A549 (cell line): ENCODE measurements around the gene SLIT3. TPM values are rescaled to one million over a fixed set of nuclear protein-coding genes. Genes with fewer than 3 reads are reported as not detected.

Experiments used
- ATAC-seq, 2 experiments: fragments of 200-7000 bp in 1 of 2; fragments of >200 bp in 1 of 2; cut with Nextera tagmentation in 1 of 2; cut with Tn5 transposase in 1 of 2; 3 replicates each; pipeline versions ENCODE4 v1.8.0 to v1.9.1; 2018 to 2020; ENCODE audit warnings: mild to moderate bottlenecking in 1 of 2, moderate library complexity in 1 of 2
- CTCF ChIA-PET: fragments of 300-600 bp; sonication (Branson Sonifier 250); formaldehyde crosslinking; extraction: SDS; loops from one replicate; lab custom pipeline; 2021; ENCODE audit warnings: antibody characterized with exemption, inconsistent platforms; lab: Yijun Ruan, JAX
- POLR2A ChIA-PET: fragments of 350-600 bp; formaldehyde crosslinking; extraction: SDS; loops from one replicate; lab custom pipeline; 2021; ENCODE audit warnings: antibody characterized with exemption, inconsistent platforms; lab: Yijun Ruan, JAX
- DNase-seq, 2 experiments: peaks; one replicate each; pipeline versions ENCODE4 v3.0.0 to v3.0.0-alpha.2; 2011 to 2016; ENCODE audit warnings: low read depth in 1 of 2, low spot score in 1 of 2
- FAIRE-seq: peaks from 2 replicates; lab custom pipeline; 2011; peaks lifted over from hg19 to GRCh38; lab: Jason Lieb, UNC
- H3K27ac ChIP-seq, 2 experiments: fragments of >200 bp; sonication (Bioruptor Twin); formaldehyde crosslinking; 3 replicates each; pipeline ENCODE4 v1.5.1; 2016 to 2017
- H3K4me1 ChIP-seq: fragments of >200 bp; sonication (Bioruptor Twin); formaldehyde crosslinking; 3 replicates; pipeline ENCODE4 v1.6.1; 2016
- H3K4me2 ChIP-seq: fragments of >200 bp; sonication (Bioruptor Twin); formaldehyde crosslinking; 3 replicates; pipeline ENCODE4 v1.6.1; 2016
- H3K4me3 ChIP-seq: fragments of >200 bp; sonication (Bioruptor Twin); formaldehyde crosslinking; 3 replicates; pipeline ENCODE4 v1.5.1; 2016
- H3K9me3 ChIP-seq: fragments of >200 bp; sonication (Bioruptor Twin); formaldehyde crosslinking; 3 replicates; pipeline ENCODE4 v1.6.1; 2016
- CBX2 ChIP-seq: fragments of 200-600 bp; sonication (generic); IDR thresholded peaks from 2 replicates; pipeline ENCODE4 v1.6.1; 2016; ENCODE audit warnings: low read depth, mild to moderate bottlenecking, borderline replicate concordance
- CEBPB ChIP-seq, 2 experiments: fragments of >200 bp in 1 of 2; sonication (Bioruptor Twin) in 1 of 2; formaldehyde crosslinking in 1 of 2; IDR thresholded peaks; 2 replicates each; pipeline ENCODE4 v1.6.1; 2012 to 2016
- EP300 ChIP-seq, 2 experiments: fragments of >200 bp; sonication (Bioruptor Twin); formaldehyde crosslinking; IDR thresholded peaks; 2 replicates in 1 of 2; 3 replicates in 1 of 2; pipeline ENCODE4 v1.6.1; 2016 to 2017
- ESRRA ChIP-seq: fragments of 150-350 bp; IDR thresholded peaks from 2 replicates; pipeline ENCODE4 v1.6.1; 2014; ENCODE audit warnings: mild to moderate bottlenecking, low read length, borderline replicate concordance
- FOSB ChIP-seq: fragments of 250-450 bp; sonication (Bioruptor Pico); IDR thresholded peaks from 2 replicates; pipeline ENCODE4 v1.5.0; 2020; ENCODE audit warnings: mild to moderate bottlenecking, moderate library complexity
- FOSL2 ChIP-seq, 2 experiments: fragments of 450-650 bp in 1 of 2; fragments of >200 bp in 1 of 2; sonication (Bioruptor Twin) in 1 of 2; formaldehyde crosslinking; IDR thresholded peaks; 2 replicates each; pipeline versions ENCODE4 v1.5.0 to v1.6.1; 2016 to 2020; ENCODE audit warnings: mild to moderate bottlenecking in 1 of 2, moderate library complexity in 1 of 2
- JUN ChIP-seq, 2 experiments: fragments of >200 bp; sonication (Bioruptor Twin); formaldehyde crosslinking; IDR thresholded peaks; 2 replicates in 1 of 2; 3 replicates in 1 of 2; pipeline ENCODE4 v1.6.1; 2016 to 2017
- MAFK ChIP-seq: fragments of 450-650 bp; IDR thresholded peaks from 2 replicates; pipeline ENCODE4 v1.6.1; 2014; ENCODE audit not compliant: partially characterized antibody
- MAZ ChIP-seq: fragments of 150-350 bp; IDR thresholded peaks from 2 replicates; pipeline ENCODE4 v1.6.1; 2014; ENCODE audit warnings: antibody characterized with exemption, low read depth, low read length, borderline replicate concordance
- MYC ChIP-seq: IDR thresholded peaks from 2 replicates; pipeline ENCODE4 v1.6.1; 2012; ENCODE audit warnings: mild to moderate bottlenecking, inconsistent platforms, low read length, improper control_type of control experiment, borderline replicate concordance
- NPAS2 ChIP-seq: fragments of 250-450 bp; sonication (Bioruptor Pico); IDR thresholded peaks from 2 replicates; pipeline ENCODE4 v1.8.0; 2022; ENCODE audit warnings: mild to moderate bottlenecking, moderate library complexity, borderline replicate concordance
- NR3C1 ChIP-seq: fragments of >200 bp; sonication (Bioruptor Twin); formaldehyde crosslinking; IDR thresholded peaks from 3 replicates; pipeline ENCODE4 v1.6.1; 2017
- POLR2AphosphoS2 ChIP-seq: conservative IDR thresholded peaks from 2 replicates; pipeline ENCODE4 v1.6.1; 2012; ENCODE audit warnings: low read length, improper control_type of control experiment, inconsistent platforms
- RARB ChIP-seq: fragments of 250-450 bp; sonication (Bioruptor Pico); IDR thresholded peaks from 2 replicates; pipeline ENCODE4 v1.8.0; 2021; ENCODE audit warnings: mild to moderate bottlenecking, moderate library complexity
- RFX5 ChIP-seq: fragments of 450-650 bp; IDR thresholded peaks from 2 replicates; pipeline ENCODE4 v1.7.1; 2014; ENCODE audit warnings: antibody characterized with exemption, mild to moderate bottlenecking, moderate library complexity
- SMC3 ChIP-seq: fragments of >200 bp; sonication (Bioruptor Twin); formaldehyde crosslinking; IDR thresholded peaks from 3 replicates; pipeline ENCODE4 v1.6.1; 2018; ENCODE audit warnings: inconsistent platforms
- SREBF2 ChIP-seq: fragments of 450-650 bp; IDR thresholded peaks from 2 replicates; pipeline ENCODE4 v1.6.1; 2014; ENCODE audit warnings: mild to moderate bottlenecking, moderate library complexity
- TFCP2L1 ChIP-seq: fragments of 250-450 bp; sonication (Bioruptor Pico); IDR thresholded peaks from 2 replicates; pipeline ENCODE4 v1.5.0; 2021; ENCODE audit warnings: mild to moderate bottlenecking
- ZNF302 ChIP-seq: fragments of 250-450 bp; sonication (Bioruptor Pico); IDR thresholded peaks from 2 replicates; pipeline ENCODE4 v1.9.0; 2021; ENCODE audit warnings: inconsistent platforms, mild to moderate bottlenecking, moderate library complexity
- ZSCAN20 ChIP-seq: fragments of 250-450 bp; sonication (Bioruptor Pico); IDR thresholded peaks from 2 replicates; pipeline ENCODE4 v1.8.0; 2022; ENCODE audit warnings: mild to moderate bottlenecking, moderate library complexity
- WGBS: methylation state at CpG from one replicate; pipeline ENCODE4 v1.1.6; 2017; ENCODE audit errors: missing lambda C conversion rate; 5-methylcytosine and 5-hydroxymethylcytosine counted together
- polyA plus RNA-seq, 4 experiments: library from polyadenylated mRNA; depleted of rRNA in 3 of 4; stranded (reverse); fragments of >200 nt; fragmentation: RNase III in 1 of 4; extraction: RNeasy Plus Mini Kit Qiagen cat#74134 plus additional on column Dnase treatment in 1 of 4; gene quantifications; 2 replicates in 3 of 4; 3 replicates in 1 of 4; pipeline ENCODE4 v1.2.3, GENCODE V29; 2011 to 2017
- TF ChIP-seq, protein P1 (sequence below): fragments of 250-450 bp; sonication (Bioruptor Pico); IDR thresholded peaks from 2 replicates; pipeline ENCODE4 v1.5.0; 2020; ENCODE audit warnings: low read depth, mild to moderate bottlenecking, moderate library complexity
- TF ChIP-seq, protein P2 (sequence below): fragments of >200 bp; sonication (Bioruptor Twin); formaldehyde crosslinking; IDR thresholded peaks from 3 replicates; pipeline ENCODE4 v1.5.1; 2016
- TF ChIP-seq, protein P3 (sequence below): IDR thresholded peaks from 2 replicates; pipeline ENCODE4 v1.6.1; 2012
- TF ChIP-seq, protein P4 (sequence below): fragments of 150-350 bp; IDR thresholded peaks from 2 replicates; pipeline ENCODE4 v1.6.1; 2014; ENCODE audit warnings: low read depth, mild to moderate bottlenecking, low read length

The SLIT3 gene
- polyA plus RNA-seq, 2 of the 4 experiments (the other 2 are of a cell fraction) = 12.7 to 22.9 TPM

DNA sequence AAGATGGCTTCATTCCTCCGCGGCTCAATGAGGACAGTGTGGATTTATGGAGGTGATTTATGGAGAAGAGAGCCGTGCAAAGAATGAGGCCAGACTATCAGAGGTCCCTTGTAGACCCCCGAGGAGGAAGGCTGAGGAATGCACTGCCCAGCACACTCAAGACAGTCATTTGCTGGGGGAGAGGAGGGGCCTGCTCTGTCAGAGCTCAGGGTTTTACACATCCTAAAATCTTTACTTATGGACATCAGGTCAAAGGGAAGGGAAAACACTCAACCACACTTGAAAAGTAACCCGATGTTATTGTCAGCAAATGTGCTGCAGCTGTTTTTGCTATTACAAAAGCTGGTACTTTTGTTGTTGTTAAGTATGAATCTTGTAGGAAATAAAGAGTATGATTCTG, 289.5 kb downstream of the SLIT3 start:
- CTCF ChIA-PET = interaction anchor here (0.9 kb wide), 1 partner anchor 24 kb away, joined by 4 read pairs; no protein-coding TSS in a partner anchor
- Histone ChIP-seq H3K4me3 (no peak overlapping the region), H3K27ac (no peak overlapping the region), H3K4me2 (no peak overlapping the region), H3K9me3 (no peaks in the 10 kb centered on the region), H3K4me1 (peaks cover 38% of the 10 kb centered on the region)
- ATAC-seq (no peak), FAIRE-seq (no peak), DNase-seq (no peak)
- TF ChIP-seq SMC3 (no peak), ESRRA (no peak), SREBF2 (no peak), POLR2AphosphoS2 (no peak), MAFK (no peak), ZSCAN20 (CRISPR knock-in tag) (no peak), NPAS2 (CRISPR knock-in tag) (no peak)
- TF ChIP-seq, protein P1, sequence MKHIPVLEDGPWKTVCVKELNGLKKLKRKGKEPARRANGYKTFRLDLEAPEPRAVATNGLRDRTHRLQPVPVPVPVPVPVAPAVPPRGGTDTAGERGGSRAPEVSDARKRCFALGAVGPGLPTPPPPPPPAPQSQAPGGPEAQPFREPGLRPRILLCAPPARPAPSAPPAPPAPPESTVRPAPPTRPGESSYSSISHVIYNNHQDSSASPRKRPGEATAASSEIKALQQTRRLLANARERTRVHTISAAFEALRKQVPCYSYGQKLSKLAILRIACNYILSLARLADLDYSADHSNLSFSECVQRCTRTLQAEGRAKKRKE = no peak
- TF ChIP-seq, protein P2, sequence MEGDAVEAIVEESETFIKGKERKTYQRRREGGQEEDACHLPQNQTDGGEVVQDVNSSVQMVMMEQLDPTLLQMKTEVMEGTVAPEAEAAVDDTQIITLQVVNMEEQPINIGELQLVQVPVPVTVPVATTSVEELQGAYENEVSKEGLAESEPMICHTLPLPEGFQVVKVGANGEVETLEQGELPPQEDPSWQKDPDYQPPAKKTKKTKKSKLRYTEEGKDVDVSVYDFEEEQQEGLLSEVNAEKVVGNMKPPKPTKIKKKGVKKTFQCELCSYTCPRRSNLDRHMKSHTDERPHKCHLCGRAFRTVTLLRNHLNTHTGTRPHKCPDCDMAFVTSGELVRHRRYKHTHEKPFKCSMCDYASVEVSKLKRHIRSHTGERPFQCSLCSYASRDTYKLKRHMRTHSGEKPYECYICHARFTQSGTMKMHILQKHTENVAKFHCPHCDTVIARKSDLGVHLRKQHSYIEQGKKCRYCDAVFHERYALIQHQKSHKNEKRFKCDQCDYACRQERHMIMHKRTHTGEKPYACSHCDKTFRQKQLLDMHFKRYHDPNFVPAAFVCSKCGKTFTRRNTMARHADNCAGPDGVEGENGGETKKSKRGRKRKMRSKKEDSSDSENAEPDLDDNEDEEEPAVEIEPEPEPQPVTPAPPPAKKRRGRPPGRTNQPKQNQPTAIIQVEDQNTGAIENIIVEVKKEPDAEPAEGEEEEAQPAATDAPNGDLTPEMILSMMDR = no peak
- TF ChIP-seq, protein P3, sequence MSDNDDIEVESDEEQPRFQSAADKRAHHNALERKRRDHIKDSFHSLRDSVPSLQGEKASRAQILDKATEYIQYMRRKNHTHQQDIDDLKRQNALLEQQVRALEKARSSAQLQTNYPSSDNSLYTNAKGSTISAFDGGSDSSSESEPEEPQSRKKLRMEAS = no peak
- WGBS = 81% methylated on average over 5 of the region's 5 CpGs
- POLR2A ChIA-PET = no interaction called here

DNA sequence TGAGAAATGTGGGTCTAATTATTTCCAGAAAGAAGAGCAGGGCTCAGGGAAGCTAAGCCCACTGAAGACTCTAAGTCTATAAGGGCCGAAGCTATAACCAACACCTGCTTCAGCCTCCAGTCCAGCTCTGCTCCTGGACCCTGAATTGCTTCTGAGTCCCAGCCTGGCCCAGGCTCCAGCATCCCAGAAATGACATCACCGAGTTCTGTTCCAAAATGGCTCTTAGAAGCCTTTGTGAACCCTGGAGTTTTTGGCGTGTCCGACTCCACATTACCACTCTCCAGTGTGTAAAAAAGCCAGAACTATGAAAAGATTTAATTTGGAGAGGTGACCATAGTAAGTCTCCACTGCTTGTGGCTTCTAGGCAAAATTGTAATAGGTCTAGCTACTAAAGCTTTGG, 289.9 kb downstream of the SLIT3 start:
- FAIRE-seq = no peak
- WGBS = 91% methylated on average over 4 of the region's 4 CpGs
- POLR2A ChIA-PET = no interaction called here

More for the DNA sequence above, 289.9 kb downstream of the SLIT3 start:
- no peak overlapping the region for H3K4me2 ChIP-seq
- no peaks in the 10 kb centered on the region for H3K9me3 ChIP-seq
- CTCF ChIA-PET = interaction anchor here (0.9 kb wide), 1 partner anchor 24 kb away, joined by 4 read pairs; no protein-coding TSS in a partner anchor
- DNase-seq (no peak), ATAC-seq (no peak)
- H3K4me3 ChIP-seq = no peak overlapping the region
- TF ChIP-seq TFCP2L1 (CRISPR knock-in tag) (no peak), FOSL2 (IDR thresholded peaks at IDR 0.05) (no peak), FOSL2 (CRISPR knock-in tag; IDR thresholded peaks at IDR 0.05) (no peak), NR3C1 (no peak), CBX2 (no peak), MYC (no peak), JUN (IDR thresholded peaks at IDR 0.05) (no peak), RARB (no peak), ZNF302 (CRISPR knock-in tag) (no peak), CEBPB (IDR thresholded peaks at IDR 0.05) (no peak), FOSB (CRISPR knock-in tag) (no peak), RFX5 (no peak), EP300 (IDR thresholded peaks at IDR 0.05) (no peak), MAZ (no peak)
- TF ChIP-seq, protein P4, sequence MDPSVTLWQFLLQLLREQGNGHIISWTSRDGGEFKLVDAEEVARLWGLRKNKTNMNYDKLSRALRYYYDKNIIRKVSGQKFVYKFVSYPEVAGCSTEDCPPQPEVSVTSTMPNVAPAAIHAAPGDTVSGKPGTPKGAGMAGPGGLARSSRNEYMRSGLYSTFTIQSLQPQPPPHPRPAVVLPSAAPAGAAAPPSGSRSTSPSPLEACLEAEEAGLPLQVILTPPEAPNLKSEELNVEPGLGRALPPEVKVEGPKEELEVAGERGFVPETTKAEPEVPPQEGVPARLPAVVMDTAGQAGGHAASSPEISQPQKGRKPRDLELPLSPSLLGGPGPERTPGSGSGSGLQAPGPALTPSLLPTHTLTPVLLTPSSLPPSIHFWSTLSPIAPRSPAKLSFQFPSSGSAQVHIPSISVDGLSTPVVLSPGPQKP = no peak
- TF ChIP-seq, protein P2 = no peak
- TF ChIP-seq, all 56 proteins: peak for 0
- H3K4me1 ChIP-seq = peaks cover 42% of the 10 kb centered on the region
- H3K27ac ChIP-seq = no peak overlapping the region
